Testis (tissue), 3 donors: Measurements from ENCODE around the gene SOBP. TPM values are rescaled to one million over a fixed set of nuclear protein-coding genes. Genes with fewer than 3 reads are reported as not detected.

Experiments
- DNase-seq: peaks from one replicate; pipeline ENCODE4 v3.0.0-alpha.2; 2019
- H3K27ac ChIP-seq, 2 donors: fragments of 200-600 bp; sonication (generic); one replicate each; pipeline ENCODE4 v1.5.1; 2019
- H3K27me3 ChIP-seq: fragments of 200-600 bp; sonication (generic); one replicate; pipeline ENCODE4 v1.5.1; 2019
- H3K36me3 ChIP-seq: fragments of 200-600 bp; sonication (generic); one replicate; pipeline ENCODE4 v1.5.1; 2017; ENCODE audit warnings: low read depth; ENCODE audit errors: missing control alignments
- H3K4me1 ChIP-seq: fragments of 200-600 bp; sonication (generic); one replicate; pipeline ENCODE4 v1.5.1; 2019
- H3K4me3 ChIP-seq, 2 donors: fragments of 200-600 bp; sonication (generic); one replicate each; pipeline ENCODE4 v1.5.1; 2017 to 2019
- H3K9me3 ChIP-seq: fragments of 200-600 bp; sonication (generic); one replicate; pipeline ENCODE4 v1.5.1; 2017
- POLR2A ChIP-seq: fragments of 450-650 bp; IDR thresholded peaks from one replicate; pipeline ENCODE4 v1.6.1; 2017; ENCODE audit warnings: antibody characterized with exemption, mild to moderate bottlenecking, moderate library complexity
- WGBS, 2 donors: methylation state at CpG; one replicate each; pipeline ENCODE4 v1.1.5; 2018; 5-methylcytosine and 5-hydroxymethylcytosine counted together
- intact Hi-C: fragments of 100-400 bp; cut with DNase I; formaldehyde crosslinking; loops from one replicate; pipeline ENCODE4 v1.15.1; 2023; ENCODE audit warnings: low total_unique reads
- polyA plus RNA-seq: library from polyadenylated mRNA; stranded (reverse); fragments of 350-450 nt; fragmentation: Illumina TruSeq; extraction: RNeasy Lipid Tissue Mini Kit (QIAGEN cat#74804); gene quantifications from one replicate; pipeline ENCODE4 v1.2.3, GENCODE V29; 2014; ENCODE audit warnings: low read depth, low replicate concordance; ENCODE audit not compliant: insufficient read depth
- total RNA-seq, 2 donors: library from RNA; depleted of rRNA; stranded (reverse); fragments of >200 nt; gene quantifications; one replicate each; pipeline ENCODE4 v1.2.3, GENCODE V29; 2016
- TF ChIP-seq, protein P1 (sequence below), 3 experiments: fragments of 450-650 bp in 2 of 3; fragments of 200-600 bp in 1 of 3; sonication (generic) in 1 of 3; IDR thresholded peaks; one replicate each; pipeline ENCODE4 v1.5.1; 2016 to 2019; ENCODE audit warnings: antibody characterized with exemption in 3 of 3, mild to moderate bottlenecking in 2 of 3, moderate library complexity in 1 of 3

SOBP gene
- total and polyA plus RNA-seq, 3 donors from 2014 or later, result 13.9 to 27.2 (median 17.2) TPM

DNA sequence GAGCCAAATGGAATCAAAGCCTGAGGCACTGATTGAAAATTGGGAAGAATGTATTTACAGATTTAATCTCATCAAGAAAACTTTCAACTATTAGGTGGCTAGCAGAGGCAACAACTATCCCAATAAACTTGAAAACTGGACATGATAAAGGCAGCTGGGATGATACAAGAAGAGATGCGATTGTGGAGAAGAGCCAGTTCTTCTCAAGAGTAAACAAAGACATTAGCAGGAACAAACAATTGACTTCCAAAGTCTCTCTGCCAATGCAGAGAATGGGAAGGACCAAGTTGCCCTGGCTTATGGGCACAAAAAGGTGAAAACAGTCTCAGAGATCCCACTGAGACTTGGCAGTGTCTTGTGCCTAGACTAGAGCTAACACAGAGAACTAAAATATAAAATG lies 132.4 kb downstream of the SOBP start:
- intact Hi-C loops, result no loop called here
- no peaks in the 10 kb centered on the region for H3K27me3 ChIP-seq
- H3K36me3 ChIP-seq, result no peaks in the 10 kb centered on the region
- no peak for TF ChIP-seq POLR2A
- TF ChIP-seq, protein P1, sequence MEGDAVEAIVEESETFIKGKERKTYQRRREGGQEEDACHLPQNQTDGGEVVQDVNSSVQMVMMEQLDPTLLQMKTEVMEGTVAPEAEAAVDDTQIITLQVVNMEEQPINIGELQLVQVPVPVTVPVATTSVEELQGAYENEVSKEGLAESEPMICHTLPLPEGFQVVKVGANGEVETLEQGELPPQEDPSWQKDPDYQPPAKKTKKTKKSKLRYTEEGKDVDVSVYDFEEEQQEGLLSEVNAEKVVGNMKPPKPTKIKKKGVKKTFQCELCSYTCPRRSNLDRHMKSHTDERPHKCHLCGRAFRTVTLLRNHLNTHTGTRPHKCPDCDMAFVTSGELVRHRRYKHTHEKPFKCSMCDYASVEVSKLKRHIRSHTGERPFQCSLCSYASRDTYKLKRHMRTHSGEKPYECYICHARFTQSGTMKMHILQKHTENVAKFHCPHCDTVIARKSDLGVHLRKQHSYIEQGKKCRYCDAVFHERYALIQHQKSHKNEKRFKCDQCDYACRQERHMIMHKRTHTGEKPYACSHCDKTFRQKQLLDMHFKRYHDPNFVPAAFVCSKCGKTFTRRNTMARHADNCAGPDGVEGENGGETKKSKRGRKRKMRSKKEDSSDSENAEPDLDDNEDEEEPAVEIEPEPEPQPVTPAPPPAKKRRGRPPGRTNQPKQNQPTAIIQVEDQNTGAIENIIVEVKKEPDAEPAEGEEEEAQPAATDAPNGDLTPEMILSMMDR (IDR thresholded peaks at IDR 0.05), result no peak
- H3K27ac ChIP-seq, result no peak overlapping the region
- DNase-seq, result no peak
- no peaks in the 10 kb centered on the region for H3K9me3 ChIP-seq
- WGBS, 2 donors, result 58 to 66% methylated on average over 1 of the region's 1 CpG
- no peaks in the 10 kb centered on the region for H3K4me1 ChIP-seq
- H3K4me3 ChIP-seq, result no peak overlapping the region

DNA sequence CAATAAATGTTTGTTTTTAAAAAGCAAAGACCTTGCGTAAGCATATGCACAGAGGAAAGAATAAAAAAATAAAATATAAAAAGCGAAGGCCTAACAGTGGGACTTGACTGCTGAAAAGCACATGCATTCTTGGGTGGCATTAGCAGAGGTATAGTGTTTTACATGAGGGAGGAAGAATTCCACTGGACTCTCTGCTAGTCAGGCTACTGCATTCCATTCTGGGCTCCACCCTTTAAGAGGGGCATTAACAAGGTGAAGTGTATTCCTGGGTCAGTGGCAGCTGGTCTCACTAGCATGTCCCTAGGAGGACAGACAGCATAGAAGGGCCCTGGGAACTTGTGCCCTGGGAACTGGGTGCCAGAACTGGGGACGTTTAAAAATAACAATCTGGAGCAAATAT lies 134.1 kb downstream of the SOBP start:
- H3K4me3 ChIP-seq, result no peak overlapping the region
- TF ChIP-seq, protein P1 (IDR thresholded peaks at IDR 0.05), result no peak
- TF ChIP-seq POLR2A, result no peak
- no peaks in the 10 kb centered on the region for H3K36me3 ChIP-seq
- 79 to 82% methylated on average over 3 of the region's 3 CpGs for WGBS, 2 donors
- intact Hi-C loops, result no loop called here
- H3K9me3 ChIP-seq, result no peaks in the 10 kb centered on the region
- H3K27me3 ChIP-seq, result no peaks in the 10 kb centered on the region
- H3K27ac ChIP-seq, result no peak overlapping the region
- no peak for DNase-seq
- H3K4me1 ChIP-seq, result peaks cover 4% of the 10 kb centered on the region

DNA sequence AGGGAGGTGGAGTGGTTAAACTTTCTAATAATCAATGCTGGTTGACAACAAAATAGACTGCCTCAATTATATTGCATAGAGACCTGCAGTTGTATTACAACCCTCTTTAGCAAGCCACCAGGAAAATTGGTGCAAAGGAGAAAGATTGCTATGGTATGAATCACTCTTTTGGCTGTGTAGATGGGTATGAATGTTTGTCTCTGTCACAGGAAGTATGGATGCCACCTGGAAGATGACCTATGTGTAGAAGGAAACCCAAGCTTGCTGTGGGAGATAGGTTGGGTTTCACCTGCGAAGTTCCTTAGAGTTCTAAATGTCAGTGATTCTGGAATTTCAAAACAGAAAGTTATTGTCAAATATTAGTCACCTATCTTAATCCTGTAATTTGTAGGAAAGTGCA lies 134.6 kb downstream of the SOBP start:
- DNase-seq, result no peak
- no peak overlapping the region for H3K4me3 ChIP-seq
- intact Hi-C loops, result no loop called here
- no peaks in the 10 kb centered on the region for H3K27me3 ChIP-seq
- H3K9me3 ChIP-seq, result no peaks in the 10 kb centered on the region
- no peak for TF ChIP-seq POLR2A
- TF ChIP-seq, protein P1 (IDR thresholded peaks at IDR 0.05), result no peak
- H3K27ac ChIP-seq, result no peak overlapping the region
- H3K4me1 ChIP-seq, result peaks cover 4% of the 10 kb centered on the region
- WGBS, 2 donors, result 88 to 91% methylated on average over 1 of the region's 1 CpG
- H3K36me3 ChIP-seq, result no peaks in the 10 kb centered on the region

DNA sequence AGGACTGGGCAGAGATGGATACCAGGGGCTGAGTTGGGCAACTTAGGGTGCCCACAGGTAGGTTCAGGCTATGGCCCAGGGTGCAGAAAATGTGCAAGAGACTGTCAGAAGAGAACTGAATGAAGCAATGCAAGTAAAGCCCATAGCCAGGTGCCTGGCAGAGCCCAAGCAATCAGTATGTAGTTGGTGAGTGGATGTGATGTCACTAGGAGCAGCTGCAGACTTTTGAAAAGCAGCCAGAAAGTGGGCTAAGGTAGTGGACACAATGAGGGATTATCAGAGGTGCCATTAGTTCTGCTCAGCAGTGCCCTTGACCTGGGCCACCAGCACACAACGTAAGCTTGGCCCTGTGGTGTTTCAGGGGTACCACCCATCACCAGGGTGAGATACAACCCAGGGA lies 135.3 kb downstream of the SOBP start:
- TF ChIP-seq, protein P1 (IDR thresholded peaks at IDR 0.05), result no peak
- no peak for TF ChIP-seq POLR2A
- H3K27ac ChIP-seq, result no peak overlapping the region

DNA sequence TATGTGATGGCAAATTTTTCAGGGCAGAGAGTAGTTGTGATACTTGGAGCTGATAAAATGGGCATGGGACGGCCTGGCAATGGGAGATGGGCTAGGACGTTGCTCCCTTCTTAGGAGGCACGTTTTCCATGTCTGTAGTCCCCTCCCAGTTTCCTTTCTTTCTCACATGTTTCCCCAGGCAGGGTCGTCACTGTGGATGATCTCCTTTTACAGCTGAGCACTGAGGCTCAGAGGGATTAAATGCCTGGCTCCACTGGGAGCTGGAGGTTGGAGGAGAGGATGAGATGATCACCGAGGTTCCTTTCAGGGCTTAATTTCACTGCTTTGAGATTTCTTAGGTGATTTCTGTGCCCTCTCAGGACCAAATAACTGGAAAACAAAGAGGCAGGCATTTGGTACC lies 136.7 kb downstream of the SOBP start:
- TF ChIP-seq POLR2A, result no peak
- TF ChIP-seq, protein P1 (IDR thresholded peaks at IDR 0.05), result no peak
- Histone ChIP-seq H3K27ac (no peak overlapping the region), H3K9me3 (no peaks in the 10 kb centered on the region), H3K27me3 (no peaks in the 10 kb centered on the region), H3K4me3 (no peak overlapping the region), H3K4me1 (peaks cover 4% of the 10 kb centered on the region), H3K36me3 (no peaks in the 10 kb centered on the region)
- WGBS, 2 donors, result 77 to 83% methylated on average over 5 of the region's 5 CpGs
- DNase-seq, result no peak
- intact Hi-C loops, result no loop called here

More for the DNA sequence above, 135.3 kb downstream of the SOBP start:
- intact Hi-C loops, result no loop called here
- H3K4me3 ChIP-seq, result no peak overlapping the region
- no peaks in the 10 kb centered on the region for H3K27me3 ChIP-seq
- no peaks in the 10 kb centered on the region for H3K9me3 ChIP-seq
- H3K36me3 ChIP-seq, result no peaks in the 10 kb centered on the region
- H3K4me1 ChIP-seq, result peaks cover 4% of the 10 kb centered on the region
- 25 to 40% methylated on average over 1 of the region's 1 CpG for WGBS, 2 donors
- no peak for DNase-seq
